NCI-H1694 treated with DMSO at 0.1 percent for 48 hours (cell line): ENCODE data around the gene LRPAP1.
"Not testable (repeated sequence)": the region's sequence is repeated elsewhere in the genome, so short reads cannot be mapped to it uniquely, and the experiment has no call there.

ENCODE experiments used
- DNase-seq: peaks from one replicate; lab custom pipeline; 2025; lab: John Stamatoyannopoulos, UW

LRPAP1 gene

DNA sequence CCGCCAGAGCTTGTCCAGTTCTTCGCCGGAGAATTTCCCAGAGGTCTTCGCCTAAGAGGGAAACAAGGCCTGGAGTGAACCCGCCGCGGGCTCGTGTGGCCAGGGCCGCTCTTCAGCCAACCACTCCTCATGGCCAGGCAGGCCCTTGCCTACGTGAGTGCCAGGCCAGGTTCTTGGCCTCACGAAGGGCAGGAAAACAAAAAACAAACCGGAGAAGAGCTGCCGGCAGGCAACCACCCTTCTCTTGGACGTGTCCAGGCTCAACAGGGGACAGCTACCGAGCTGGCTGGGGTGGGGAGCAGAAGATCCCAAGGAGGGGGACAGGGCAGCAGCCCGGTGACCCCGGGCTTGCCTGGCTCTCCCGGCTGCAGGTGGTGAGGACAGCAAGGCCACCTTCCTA is 13.3 kb downstream of the LRPAP1 start:
- no peak for DNase-seq

DNA sequence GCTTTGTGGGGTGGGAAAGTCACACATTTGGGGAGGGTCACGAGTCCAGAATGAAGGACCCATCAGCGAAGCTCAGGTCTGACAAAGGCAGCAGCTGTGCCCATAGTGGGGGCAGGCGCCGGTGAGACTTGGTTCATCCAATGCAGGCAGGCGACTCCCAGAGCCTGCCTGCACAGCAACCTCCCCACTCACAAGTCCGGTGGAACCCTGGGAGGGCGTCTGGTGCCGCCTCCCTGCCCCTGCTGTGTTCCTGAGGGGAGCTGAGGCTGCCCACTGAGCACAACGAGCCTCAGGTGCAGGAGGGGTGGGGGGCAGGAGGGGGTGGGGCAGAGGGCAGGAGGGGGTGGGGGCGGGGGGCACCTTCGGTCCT is 13.7 kb downstream of the LRPAP1 start:
- DNase-seq, result no peak

DNA sequence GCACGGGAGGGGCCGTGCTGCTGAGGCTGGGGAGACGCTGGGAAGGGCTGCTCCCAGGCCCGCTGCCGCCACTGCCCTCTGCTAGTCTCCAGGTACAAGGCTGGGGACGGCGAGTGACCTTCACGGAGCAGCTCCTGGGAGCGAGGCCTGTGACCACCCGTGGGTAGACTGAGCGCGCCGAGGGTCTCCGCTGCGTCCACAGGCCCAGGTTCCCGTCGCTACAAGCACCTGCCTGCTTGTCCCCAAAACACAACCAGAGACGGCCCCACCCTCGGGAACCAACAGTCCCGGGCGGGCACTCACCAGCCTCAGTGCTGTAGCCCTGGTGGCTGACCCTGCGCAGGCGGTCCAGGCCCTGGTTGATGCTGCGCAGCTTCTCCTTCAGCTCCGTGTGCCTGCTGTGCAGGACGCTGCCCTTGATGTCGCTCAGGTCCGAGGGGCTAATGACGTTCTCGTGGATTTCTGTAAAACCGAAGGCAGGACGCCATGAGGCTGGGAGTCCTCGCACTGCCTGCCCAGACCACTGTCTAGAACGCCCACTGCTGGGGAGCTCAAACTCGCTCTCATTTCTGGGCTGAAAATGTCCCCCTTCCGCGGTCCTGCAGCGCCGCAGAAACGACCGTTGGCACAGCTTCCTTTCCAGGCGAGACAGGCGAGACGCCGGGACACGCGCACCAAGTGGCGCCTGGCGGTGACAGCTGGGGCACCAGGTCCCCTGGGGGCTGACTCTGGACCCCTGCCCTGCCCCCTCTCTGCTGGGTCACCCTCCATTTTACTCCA is 14.3 kb downstream of the LRPAP1 start:
- DNase-seq, result no peak

DNA sequence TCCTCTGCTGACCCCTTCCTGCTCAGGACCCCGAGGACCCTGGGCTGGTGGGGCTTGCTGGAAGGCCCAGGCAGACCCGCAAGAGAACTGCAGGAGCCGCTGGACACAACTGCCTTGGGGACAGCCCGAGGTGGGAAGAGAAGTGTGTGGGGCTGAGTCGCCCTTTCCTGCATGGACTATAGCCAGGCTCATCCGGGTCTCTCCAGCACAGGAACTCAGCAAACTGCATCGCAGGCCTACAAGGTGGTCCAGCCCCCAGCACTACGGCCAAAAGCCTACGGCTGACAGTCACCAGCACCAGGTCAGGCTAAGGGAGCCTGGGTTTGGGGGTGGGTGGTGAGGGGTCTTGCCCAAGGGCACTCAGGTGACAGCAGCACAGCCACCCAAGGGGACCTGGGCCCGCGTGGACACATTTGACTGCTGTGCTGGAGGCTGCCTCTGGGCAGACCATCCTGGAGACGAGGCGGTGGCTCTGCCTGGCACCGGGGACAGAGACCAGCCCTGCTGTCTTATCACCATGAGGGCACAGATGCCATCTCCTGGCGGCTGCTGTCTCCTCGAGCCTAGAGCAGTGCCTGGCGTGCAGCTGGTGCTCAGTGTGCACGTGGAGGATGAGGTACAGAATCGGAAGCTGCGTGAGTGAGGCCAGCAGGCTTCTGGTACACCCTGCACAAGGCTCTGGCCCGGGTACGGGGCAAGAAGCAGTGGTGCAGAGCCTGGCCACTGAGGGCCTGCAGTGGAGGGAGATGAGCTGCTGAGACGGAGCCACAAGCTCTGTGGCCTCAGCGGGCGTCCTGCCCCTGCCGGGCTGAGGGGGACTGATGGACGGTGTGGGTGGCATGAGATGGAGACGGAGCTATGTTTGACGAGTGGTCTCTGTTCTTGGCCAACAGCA is 15.1 kb downstream of the LRPAP1 start:
- no peak for DNase-seq

DNA sequence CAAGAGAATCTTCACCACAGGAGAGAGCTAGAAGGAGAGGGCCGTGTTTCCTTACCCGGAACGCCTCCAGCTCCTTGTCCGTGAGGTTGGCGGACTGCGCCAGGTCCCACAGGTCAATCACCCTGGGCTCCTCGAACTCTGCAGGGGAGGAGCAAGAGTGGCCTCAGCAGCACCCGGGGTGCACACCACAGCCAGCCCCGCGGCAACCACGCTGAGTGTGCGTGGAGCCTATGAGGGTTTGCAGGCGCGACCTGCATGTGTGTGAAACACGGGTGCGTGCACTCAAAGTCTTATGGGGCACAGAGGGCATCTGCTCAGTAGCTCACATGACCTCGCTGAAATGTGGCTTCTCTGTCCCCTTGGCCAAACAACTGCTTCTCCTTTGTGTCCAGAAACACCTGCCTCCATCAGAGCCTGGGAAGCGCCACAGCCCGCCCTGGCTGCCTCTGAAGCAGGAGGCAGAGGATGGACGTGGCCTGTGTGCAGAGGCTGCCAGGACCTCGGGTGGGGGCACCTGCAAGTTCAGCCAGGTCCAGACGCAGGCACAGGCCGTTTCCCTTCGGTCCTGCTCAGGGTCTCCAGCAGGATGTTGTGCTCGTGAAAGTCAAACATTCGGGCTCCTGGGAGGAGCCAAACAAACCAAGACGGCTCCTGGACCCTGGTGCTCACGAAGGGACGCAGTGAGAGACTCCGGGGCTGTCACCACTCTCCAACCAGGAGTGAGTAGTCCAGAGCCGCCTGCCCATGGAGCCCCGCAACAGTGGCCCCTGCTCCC is 16.0 kb downstream of the LRPAP1 start:
- no peak for DNase-seq

DNA sequence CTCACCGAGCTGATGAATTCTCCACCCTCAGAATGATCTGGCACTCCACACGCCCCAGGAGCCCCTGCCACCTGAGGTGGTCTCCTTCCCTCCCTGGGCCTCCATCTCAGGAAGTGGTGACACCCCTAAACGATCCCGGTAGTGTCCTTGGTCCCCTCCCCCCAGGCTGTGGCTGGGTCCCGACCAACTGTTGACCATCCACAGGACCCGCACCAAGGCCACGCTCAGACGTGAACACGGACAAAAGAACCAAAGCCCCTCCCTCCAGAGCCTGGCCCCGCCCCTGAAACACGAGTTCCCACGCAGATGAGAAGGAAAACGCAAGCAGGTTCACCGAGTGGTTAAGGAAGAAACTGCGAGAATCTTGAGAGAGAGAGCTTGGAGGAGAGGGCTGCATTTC is 16.6 kb downstream of the LRPAP1 start:
- no peak for DNase-seq

DNA sequence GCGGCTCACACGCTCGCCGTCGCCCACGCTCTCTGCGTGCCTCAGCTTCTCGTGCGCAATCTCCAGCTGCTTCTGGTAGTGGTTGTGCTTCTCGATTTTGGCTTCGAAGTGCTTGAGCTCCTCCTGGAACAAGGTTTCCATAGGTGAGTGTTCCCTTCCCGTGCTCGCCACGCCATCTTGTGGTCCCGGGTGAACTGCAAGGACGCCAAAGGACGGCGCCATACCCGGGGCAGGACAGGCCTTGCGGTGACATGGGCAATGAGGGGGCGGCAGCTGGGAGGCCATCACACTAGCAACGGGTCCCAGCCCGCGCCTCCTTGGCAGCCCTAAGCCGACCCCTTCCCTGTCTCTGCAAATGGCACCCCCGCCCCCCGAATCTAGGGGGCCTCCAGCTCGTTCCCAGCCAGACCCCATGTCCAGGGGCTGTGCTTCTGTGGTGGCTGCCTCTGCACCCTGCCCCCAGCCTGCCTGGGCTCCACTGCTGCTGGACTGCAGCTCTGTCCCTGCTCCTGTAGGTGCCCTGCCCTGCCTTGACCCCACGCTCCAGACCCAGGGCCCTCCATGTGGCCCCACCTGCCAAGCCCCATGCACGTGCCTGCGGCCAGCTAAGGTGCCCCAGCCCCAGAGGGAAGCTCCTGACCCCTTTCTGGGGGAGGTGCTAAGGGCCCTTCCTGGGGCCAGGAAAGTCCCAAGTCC is 17.3 kb downstream of the LRPAP1 start:
- no peak for DNase-seq

DNA sequence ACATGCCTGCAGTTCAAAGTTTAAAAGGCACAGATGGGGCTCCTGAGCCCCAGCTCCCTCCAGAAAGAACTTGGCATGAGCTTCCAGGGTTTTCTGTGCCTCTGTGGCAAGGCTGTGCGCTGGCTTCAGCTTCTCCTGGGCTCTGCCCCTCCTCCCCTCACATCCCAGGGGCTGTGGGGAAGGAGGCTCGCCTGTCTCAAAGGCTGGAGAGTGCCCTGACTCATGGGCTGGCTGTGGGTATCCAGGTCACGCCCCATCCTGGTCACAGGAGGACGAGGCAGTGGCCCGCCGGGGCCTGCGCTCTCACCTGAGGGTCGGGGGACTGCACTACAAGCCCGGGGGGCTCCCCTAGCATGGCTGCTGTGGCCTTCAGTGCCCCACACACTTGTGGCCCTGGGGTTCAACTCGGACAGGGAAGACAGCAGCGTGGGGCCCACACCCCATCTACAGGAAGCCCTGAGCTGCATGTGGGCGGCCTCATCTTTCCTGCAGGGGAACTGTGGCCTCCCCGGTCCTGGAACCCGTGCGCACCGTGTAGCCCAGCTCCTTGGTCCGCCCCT is 17.9 kb downstream of the LRPAP1 start:
- DNase-seq, result no peak

DNA sequence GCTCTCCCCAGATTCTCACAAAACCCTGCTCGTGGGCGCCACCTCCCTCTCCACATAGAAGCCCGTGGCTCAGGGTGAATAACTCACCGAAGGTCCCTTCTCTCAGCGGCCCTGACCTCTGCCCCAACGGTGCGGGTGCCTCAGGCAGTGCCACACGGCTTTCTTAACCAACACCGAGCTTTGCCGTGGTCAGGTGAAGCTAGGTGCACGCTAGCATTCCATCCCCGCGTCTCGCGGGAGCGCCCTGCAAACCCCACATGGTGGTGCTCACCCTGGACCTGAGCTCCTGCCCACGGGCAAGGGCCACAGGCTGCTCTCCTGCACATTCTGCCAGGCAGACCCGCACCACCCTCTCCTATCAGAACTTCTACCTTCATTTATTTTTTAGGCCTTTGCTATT is 18.4 kb downstream of the LRPAP1 start:
- DNase-seq, result no peak

DNA sequence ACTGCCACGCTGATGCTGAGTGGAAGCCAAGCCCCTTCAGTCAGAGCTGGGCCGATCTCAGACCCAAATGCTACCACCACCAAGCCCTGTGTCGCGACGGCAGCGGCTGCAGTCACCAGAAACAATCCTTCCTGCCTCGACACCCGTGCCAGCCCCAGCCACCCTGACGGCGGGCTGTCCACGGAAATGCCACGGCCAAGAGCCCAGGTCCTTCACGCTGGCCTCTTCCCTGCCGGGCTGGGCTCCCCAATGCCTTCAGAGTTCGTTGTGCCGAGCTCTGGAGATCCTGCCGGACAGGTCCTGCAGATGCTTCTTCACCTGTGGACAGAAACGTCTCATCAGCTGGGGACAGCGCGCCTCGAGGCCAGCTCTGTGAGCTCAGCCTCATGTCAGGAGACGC is 19.5 kb downstream of the LRPAP1 start:
- DNase-seq, result no peak

DNA sequence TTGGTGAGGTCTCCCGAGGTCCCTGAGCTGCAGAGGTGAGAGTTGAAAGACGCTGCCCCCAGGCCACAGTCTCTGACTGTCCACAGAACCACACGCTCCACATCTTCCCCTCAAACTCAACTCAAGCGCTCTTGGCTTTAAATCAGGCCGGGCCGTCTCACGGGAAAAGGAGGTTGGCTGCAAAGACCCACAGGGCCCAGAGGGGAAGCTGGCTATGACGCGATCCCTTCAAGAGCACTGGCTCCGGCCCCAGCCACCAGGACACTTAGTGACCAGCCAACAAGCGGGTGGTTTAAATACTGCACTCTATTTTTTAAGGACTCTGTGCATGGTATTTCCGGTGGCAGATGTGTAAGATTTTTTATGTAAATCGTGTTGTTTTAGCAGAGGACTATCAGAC is 19.9 kb downstream of the LRPAP1 start:
- no peak for DNase-seq

DNA sequence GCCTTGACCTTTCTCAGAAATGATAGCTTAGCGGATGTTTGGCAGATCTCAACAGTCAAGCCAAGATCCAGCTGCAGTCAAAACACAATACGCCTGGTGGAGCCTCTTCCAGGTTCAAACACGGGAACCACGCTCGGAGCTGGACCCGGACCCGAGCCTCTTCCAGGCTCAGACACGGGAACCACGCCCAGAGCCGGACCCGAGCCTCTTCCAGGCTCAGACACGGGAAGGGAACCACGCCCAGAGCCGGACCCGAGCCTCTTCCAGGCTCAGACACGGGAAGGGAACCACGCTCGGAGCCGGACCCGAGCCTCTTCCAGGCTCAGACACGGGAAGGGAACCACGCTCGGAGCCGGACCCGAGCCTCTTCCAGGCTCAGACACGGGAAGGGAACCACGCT is 20.6 kb downstream of the LRPAP1 start:
- not testable (repeated sequence) for DNase-seq

DNA sequence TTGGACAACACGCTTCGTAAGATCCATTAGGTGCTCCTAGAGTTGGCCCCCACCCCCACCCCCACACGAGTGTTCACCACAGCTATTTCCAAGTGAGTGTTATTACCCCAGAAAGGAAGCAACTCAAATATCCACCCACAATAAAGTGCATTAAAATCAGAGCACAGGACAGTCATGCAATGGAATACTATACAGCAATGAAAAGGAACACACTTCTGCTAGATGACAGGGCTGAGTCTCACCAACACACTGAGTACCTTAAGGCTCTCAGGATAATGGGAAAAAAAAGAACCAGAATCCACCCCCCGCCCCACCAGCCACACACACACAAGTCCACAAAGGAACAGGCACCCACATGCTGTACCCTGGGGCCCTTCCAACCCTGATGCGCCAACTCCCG is 21.0 kb downstream of the LRPAP1 start:
- no peak for DNase-seq

DNA sequence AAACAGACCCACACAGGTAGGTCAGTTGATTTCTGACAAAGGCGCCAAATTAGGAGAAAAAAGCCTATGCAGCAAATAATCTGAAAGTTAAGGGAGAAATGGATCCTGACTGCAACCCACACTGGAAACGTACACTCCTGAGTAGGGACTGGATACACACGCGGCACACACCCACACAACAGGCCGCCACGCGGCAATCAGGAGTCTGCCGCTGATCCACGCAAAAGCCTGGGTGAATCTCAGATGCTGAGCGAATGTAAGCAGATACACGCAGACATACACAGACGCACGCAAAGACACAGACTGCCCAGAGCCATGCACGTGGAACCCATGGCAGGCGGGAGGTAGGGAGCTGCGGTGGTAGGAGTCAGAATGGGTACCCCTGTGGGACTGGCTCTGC is 21.7 kb downstream of the LRPAP1 start:
- DNase-seq, result no peak

DNA sequence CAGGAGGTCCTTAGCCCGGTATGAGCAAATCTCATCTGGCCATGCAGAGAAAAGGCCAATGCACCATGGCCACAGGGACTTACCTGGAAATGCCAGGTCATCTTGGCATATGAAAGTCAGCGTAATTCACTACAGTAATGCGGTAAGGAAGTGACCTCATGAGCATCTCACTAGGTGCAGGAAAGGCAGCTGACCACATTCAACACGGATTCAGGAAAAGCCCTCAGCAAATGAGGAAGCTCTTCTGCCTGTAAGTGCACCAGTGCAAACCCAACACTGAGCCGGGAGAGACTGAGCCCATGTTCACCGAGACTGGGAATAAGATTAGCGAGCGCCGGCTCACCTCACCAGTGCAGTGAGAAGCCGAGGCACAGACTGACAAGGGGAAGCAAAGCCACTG is 23.7 kb downstream of the LRPAP1 start:
- DNase-seq, result no peak

DNA sequence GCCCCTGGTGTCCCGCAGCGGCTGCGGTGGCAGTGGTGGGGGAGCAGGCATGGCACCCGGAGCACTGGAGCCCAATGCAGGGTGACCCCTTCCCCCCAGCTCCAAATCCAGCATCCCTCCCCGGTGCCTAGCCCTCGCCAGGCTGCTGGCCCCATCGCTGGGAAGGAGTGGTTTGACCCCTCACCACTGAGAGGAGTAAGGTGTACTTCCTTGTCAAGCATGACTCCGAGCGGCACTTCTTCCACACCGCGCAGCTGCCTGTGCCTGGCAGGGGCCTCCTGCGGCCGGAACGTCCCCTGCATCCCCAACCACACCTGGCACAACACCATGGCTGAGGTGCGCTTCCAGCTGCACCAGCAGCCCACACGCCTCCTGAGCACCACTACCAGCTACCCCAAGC is 27.0 kb downstream of the LRPAP1 start:
- DNase-seq, result no peak

DNA sequence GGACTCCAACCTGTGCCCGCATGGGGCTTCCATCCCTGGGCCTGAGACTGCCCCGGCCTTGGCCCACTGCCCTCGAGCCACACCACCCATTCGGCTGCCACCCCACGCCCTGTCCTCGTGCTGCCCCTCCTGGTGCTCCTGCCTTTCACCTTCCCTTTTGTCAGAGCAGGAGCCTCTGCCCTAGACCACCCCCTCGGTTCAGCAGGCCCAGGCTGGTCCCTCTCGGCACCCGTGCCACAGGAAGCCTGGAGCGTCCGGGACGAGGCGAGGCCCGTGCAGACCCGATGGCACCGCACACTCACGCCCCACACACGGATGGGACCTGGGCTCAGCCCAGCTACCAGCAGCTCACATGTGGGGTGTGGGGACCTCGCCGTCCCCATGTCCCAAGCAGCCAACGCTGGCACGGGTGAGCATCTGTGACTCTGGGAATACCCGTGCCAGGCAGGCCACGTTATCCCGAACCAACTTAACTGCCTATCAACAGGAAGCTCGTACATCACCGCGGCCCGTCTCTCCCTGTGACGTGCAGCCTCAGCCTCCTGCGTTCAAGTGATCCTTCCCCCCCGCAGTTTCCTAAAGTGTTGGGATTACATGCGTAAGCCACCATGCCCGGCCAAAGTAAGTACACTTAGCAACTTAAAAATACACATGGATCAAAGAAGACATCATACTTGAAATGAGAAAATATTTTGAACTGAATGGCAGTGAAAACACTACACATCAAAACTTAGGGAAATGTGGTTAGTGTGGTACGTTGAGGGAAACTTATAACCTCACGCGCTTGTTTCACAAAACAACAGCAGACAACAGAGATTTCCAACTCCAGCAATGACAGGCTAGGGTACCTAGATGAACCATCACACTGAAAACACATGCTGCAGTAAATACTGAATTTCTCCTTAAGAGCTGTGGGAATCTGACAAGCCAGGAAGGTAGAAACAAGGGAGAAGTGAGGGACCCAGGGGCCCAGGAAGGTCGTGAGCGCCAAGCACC is 29.0 kb downstream of the LRPAP1 start:
- no peak for DNase-seq

DNA sequence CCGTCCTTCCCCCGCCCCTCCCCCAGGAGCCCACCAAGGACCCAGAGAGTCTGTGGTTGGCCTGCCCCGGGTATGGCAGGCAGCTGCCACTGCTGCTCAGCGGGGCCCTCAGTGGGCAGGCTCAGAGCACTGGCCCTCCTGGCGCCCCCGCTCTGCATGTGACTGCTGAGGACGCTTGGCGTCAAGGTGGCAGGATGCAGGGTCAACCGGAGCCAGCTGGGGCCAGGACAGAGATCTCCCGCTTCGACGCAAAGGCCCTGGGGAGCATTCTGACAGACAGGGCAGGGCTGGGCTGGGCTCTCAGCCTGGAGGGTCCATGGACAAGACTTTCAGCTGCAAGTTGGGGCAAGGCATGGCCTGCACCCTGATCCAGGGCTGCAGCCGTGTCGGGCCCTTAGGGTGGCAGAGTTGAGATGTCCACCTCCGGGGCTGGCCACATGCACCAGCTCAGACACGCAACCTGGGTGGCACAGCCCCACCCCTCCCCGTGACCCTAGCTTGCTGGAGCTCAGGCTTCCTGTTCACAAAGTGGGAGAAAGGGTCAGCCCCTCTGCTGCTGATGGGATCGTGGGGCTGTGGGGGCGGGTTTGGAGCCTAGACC is 30.3 kb downstream of the LRPAP1 start:
- DNase-seq, result no peak

DNA sequence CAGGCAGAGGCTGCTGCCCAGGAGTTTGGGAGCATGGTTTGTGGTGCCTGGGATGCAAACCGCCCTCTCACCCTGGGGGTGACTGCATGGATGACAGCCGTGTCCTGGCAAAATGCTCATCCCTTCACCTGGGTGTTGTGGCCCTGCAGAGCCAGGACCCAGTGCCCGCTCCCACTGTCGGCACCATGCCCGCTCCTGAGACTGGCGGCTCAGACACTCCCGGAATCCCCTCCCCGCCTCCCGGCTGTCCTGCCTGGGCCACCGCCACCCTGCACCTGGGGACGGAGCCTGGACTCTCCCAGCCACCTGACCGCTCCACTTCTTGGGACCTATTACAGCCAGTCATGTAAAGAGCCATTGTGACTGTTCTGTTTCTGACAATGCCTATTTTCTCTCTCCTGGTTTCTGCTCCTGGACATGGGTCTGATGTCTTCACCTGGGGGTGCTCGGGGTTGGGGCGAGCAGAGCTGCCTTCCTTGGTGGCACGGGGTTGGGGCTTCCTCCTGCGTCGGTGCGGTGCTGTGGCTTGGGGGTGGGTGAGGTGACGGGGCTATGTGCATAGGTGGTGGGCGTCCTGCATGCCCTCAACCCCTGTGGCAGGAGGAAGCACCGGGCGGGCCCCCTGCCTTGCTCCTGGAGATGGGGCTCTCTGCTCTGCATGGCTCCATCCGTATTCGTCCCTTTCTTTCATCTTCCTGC is 30.9 kb downstream of the LRPAP1 start:
- no peak for DNase-seq
